H9 (cell line): ENCODE results near the gene NTMT2. TPM values are rescaled to one million over a fixed set of nuclear protein-coding genes. Genes with fewer than 3 reads are reported as not detected.
"Not testable (repeated sequence)": the region's sequence is repeated elsewhere in the genome, so short reads cannot be mapped to it uniquely, and the experiment has no call there.

Experiments
- DNase-seq: peaks from one replicate; pipeline ENCODE4 v3.0.0-alpha.2; 2017
- H2AFZ ChIP-seq: one replicate; pipeline ENCODE4 v1.6.1; 2013; ENCODE audit warnings: mild to moderate bottlenecking, low read length, control low read depth, moderate library complexity
- H2AK5ac ChIP-seq: 2 replicates; pipeline ENCODE4 v1.6.1; 2013; ENCODE audit warnings: low read length, control low read depth, mixed read lengths; ENCODE audit not compliant: insufficient read length
- H2BK120ac ChIP-seq: one replicate; pipeline ENCODE4 v1.6.1; 2013; ENCODE audit warnings: low read depth, mild to moderate bottlenecking, low read length, control low read depth, inconsistent platforms; ENCODE audit not compliant: poor library complexity, severe bottlenecking
- H2BK12ac ChIP-seq: 2 replicates; pipeline ENCODE4 v1.6.1; 2013; ENCODE audit warnings: low read length, control low read depth, mixed read lengths, low read depth; ENCODE audit not compliant: insufficient read length
- H2BK15ac ChIP-seq: 2 replicates; pipeline ENCODE4 v1.6.1; 2013; ENCODE audit warnings: low read depth, low read length, control low read depth
- H2BK20ac ChIP-seq: one replicate; pipeline ENCODE4 v1.6.1; 2013; ENCODE audit warnings: low read depth, mild to moderate bottlenecking, low read length, control low read depth, inconsistent platforms; ENCODE audit not compliant: poor library complexity, severe bottlenecking
- H2BK5ac ChIP-seq: 2 replicates; pipeline ENCODE4 v1.6.1; 2013; ENCODE audit warnings: low read length, control low read depth, mixed read lengths; ENCODE audit not compliant: insufficient read length
- H3K14ac ChIP-seq: 2 replicates; pipeline ENCODE4 v1.6.1; 2013; ENCODE audit warnings: low read length, control low read depth; ENCODE audit not compliant: insufficient read depth
- H3K18ac ChIP-seq: 2 replicates; pipeline ENCODE4 v1.6.1; 2013; ENCODE audit warnings: low read depth, mild to moderate bottlenecking, mixed read lengths, low read length, control low read depth; ENCODE audit not compliant: insufficient read length
- H3K23ac ChIP-seq: 2 replicates; pipeline ENCODE4 v1.6.1; 2013; ENCODE audit warnings: low read length, control low read depth, mixed read lengths, low read depth; ENCODE audit not compliant: insufficient read length
- H3K23me2 ChIP-seq: 2 replicates; pipeline ENCODE4 v1.6.1; 2013; ENCODE audit warnings: low read depth, mild to moderate bottlenecking, mixed read lengths, low read length, control low read depth; ENCODE audit not compliant: insufficient read length, poor library complexity, severe bottlenecking
- H3K27ac ChIP-seq: 2 replicates; pipeline ENCODE4 v1.5.1; 2013; ENCODE audit warnings: low read length, control low read depth, mixed read lengths, low read depth; ENCODE audit not compliant: insufficient read length
- H3K27me3 ChIP-seq: 2 replicates; pipeline ENCODE4 v1.6.1; 2013; ENCODE audit warnings: low read length, control low read depth, inconsistent platforms; ENCODE audit not compliant: insufficient read depth
- H3K4ac ChIP-seq: 2 replicates; pipeline ENCODE4 v1.6.1; 2013; ENCODE audit warnings: low read depth, mild to moderate bottlenecking, control low read depth, inconsistent platforms, low read length, moderate library complexity
- H3K4me1 ChIP-seq: 2 replicates; pipeline ENCODE4 v1.6.1; 2013; ENCODE audit warnings: low read length, control low read depth, inconsistent platforms; ENCODE audit not compliant: insufficient read depth
- H3K4me2 ChIP-seq: 2 replicates; pipeline ENCODE4 v1.6.1; 2013; ENCODE audit warnings: low read length, control low read depth, mixed read lengths; ENCODE audit not compliant: insufficient read length, insufficient read depth
- H3K56ac ChIP-seq: 2 replicates; pipeline ENCODE4 v1.6.1; 2013; ENCODE audit warnings: low read depth, mild to moderate bottlenecking, mixed read lengths, low read length, control low read depth; ENCODE audit not compliant: insufficient read length
- H3K79me1 ChIP-seq: 2 replicates; pipeline ENCODE4 v1.6.1; 2013; ENCODE audit warnings: low read depth, mild to moderate bottlenecking, moderate library complexity, low read length, control low read depth, inconsistent platforms; ENCODE audit not compliant: insufficient read depth, poor library complexity, severe bottlenecking
- H3K79me2 ChIP-seq: 2 replicates; pipeline ENCODE4 v1.6.1; 2013; ENCODE audit warnings: low read length, control low read depth, inconsistent platforms; ENCODE audit not compliant: insufficient read depth
- H3K9ac ChIP-seq: 2 replicates; pipeline ENCODE4 v1.6.1; 2013; ENCODE audit warnings: low read length, control low read depth, mixed read lengths; ENCODE audit not compliant: insufficient read length; ENCODE audit errors: extremely low read depth
- H3K9me3 ChIP-seq: one replicate; pipeline ENCODE4 v1.6.1; 2013; ENCODE audit warnings: low read depth, low read length, inconsistent platforms; ENCODE audit not compliant: control insufficient read depth
- H3T11ph ChIP-seq: one replicate; pipeline ENCODE4 v1.6.1; 2013; ENCODE audit warnings: mild to moderate bottlenecking, low read length, control low read depth, inconsistent platforms
- H4K20me1 ChIP-seq: one replicate; pipeline ENCODE4 v1.6.1; 2013; ENCODE audit not compliant: control insufficient read depth, insufficient read length, insufficient read depth
- H4K5ac ChIP-seq: 2 replicates; pipeline ENCODE4 v1.6.1; 2013; ENCODE audit warnings: low read depth, mild to moderate bottlenecking, mixed read lengths, low read length, control low read depth; ENCODE audit not compliant: insufficient read length
- H4K8ac ChIP-seq: replicated peaks from 2 replicates; pipeline ENCODE4 v1.6.1; 2013; ENCODE audit warnings: low read length, control low read depth, mixed read lengths, low read depth; ENCODE audit not compliant: insufficient read length
- H4K91ac ChIP-seq: 2 replicates; pipeline ENCODE4 v1.6.1; 2013; ENCODE audit warnings: low read depth, mild to moderate bottlenecking, moderate library complexity, mixed read lengths, low read length, control low read depth; ENCODE audit not compliant: insufficient read length
- H3K27ac Mint-ChIP-seq, 3 experiments: 2 replicates in 2 of 3; 3 replicates in 1 of 3; pipeline ENCODE4 v1.8.0; 2020 to 2021; ENCODE audit warnings: mixed read lengths in 3 of 3, mild to moderate bottlenecking in 1 of 3, moderate library complexity in 1 of 3
- H3K27me3 Mint-ChIP-seq: 2 replicates; pipeline ENCODE4 v1.8.0; 2021; ENCODE audit warnings: low read depth, mild to moderate bottlenecking, moderate library complexity, mixed read lengths
- H3K36me3 Mint-ChIP-seq, 3 experiments: 2 replicates in 2 of 3; 3 replicates in 1 of 3; pipeline ENCODE4 v1.8.0; 2020 to 2021; ENCODE audit warnings: low read depth in 3 of 3, mixed read lengths in 3 of 3; ENCODE audit not compliant: insufficient read depth in 1 of 3
- H3K4me1 Mint-ChIP-seq, 2 experiments: 2 replicates each; pipeline ENCODE4 v1.8.0; 2020; ENCODE audit warnings: mixed read lengths in 2 of 2
- H3K4me3 Mint-ChIP-seq, 2 experiments: 2 replicates in 1 of 2; 3 replicates in 1 of 2; pipeline ENCODE4 v1.8.0; 2020 to 2021; ENCODE audit warnings: mild to moderate bottlenecking in 2 of 2, mixed read lengths in 2 of 2, moderate library complexity in 1 of 2
- H3K9me3 Mint-ChIP-seq, 2 experiments: 2 replicates in 1 of 2; 3 replicates in 1 of 2; pipeline ENCODE4 v1.8.0; 2020; ENCODE audit warnings: mild to moderate bottlenecking in 2 of 2, mixed read lengths in 2 of 2, moderate library complexity in 1 of 2
- WGBS: extraction: QIAGEN DNeasy Blood & Tissue Kit; methylation state at CpG from one replicate; pipeline ENCODE4 v1.1.7; 2013; ENCODE audit warnings: missing lambda C conversion rate, low lambda C conversion rate, mixed read lengths; ENCODE audit not compliant: insufficient read length; ENCODE audit errors: extremely low coverage; 5-methylcytosine and 5-hydroxymethylcytosine counted together
- total RNA-seq: library from RNA; stranded (reverse); gene quantifications from 2 replicates; pipeline ENCODE4 v1.2.1, GENCODE V29; 2021
- TF ChIP-seq, protein P1 (sequence below): fragments of 200-600 bp; sonication (generic); conservative IDR thresholded peaks from 3 replicates; pipeline ENCODE4 v1.8.0; 2021; ENCODE audit warnings: antibody characterized with exemption, mild to moderate bottlenecking

The NTMT2 gene
- total RNA-seq, 1 experiment from 2014 or later, result 0.28 TPM

DNA sequence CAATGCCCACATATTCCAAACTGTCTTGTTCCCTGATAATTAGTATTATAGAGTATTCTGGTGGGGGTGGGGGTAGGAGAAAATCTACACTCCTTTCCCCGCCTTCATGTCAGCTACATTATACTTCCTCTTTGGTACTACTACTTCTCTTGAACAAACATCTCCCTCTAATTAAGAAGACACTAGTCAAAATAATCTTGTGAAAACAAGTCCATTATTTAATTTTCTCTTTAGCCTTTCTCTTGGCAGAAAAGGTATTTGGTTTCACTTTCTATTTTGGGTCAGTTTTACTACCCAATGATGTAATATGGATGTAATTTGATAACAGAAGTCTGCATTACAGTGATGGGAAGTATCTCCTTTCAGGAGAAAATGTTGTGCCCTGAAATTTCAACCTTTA, 22.5 kb downstream of the NTMT2 start:
- Histone ChIP-seq H2BK20ac (no peak overlapping the region), H3K9ac (no peak overlapping the region), H3K4ac (no peak overlapping the region), H3K14ac (no peak overlapping the region), H3K18ac (no peak overlapping the region), H3K23me2 (no peaks in the 10 kb centered on the region), H4K5ac (no peak overlapping the region), H3T11ph (no peak overlapping the region), H3K79me2 (no peaks in the 10 kb centered on the region), H4K91ac (no peak overlapping the region), H2BK12ac (no peak overlapping the region), H3K23ac (no peak overlapping the region), H3K4me1 (no peaks in the 10 kb centered on the region), H2BK120ac (no peak overlapping the region), H2AFZ (no peak overlapping the region), H3K56ac (no peak overlapping the region), H4K8ac (no peak overlapping the region), H3K9me3 (no peaks in the 10 kb centered on the region), H3K4me2 (no peak overlapping the region), H3K79me1 (no peaks in the 10 kb centered on the region), H4K20me1 (no peaks in the 10 kb centered on the region), H2BK15ac (no peak overlapping the region), H2BK5ac (no peak overlapping the region), H2AK5ac (no peak overlapping the region), H3K27me3 (no peaks in the 10 kb centered on the region), H3K27ac (no peak overlapping the region)
- DNase-seq, result no peak
- TF ChIP-seq, protein P1, sequence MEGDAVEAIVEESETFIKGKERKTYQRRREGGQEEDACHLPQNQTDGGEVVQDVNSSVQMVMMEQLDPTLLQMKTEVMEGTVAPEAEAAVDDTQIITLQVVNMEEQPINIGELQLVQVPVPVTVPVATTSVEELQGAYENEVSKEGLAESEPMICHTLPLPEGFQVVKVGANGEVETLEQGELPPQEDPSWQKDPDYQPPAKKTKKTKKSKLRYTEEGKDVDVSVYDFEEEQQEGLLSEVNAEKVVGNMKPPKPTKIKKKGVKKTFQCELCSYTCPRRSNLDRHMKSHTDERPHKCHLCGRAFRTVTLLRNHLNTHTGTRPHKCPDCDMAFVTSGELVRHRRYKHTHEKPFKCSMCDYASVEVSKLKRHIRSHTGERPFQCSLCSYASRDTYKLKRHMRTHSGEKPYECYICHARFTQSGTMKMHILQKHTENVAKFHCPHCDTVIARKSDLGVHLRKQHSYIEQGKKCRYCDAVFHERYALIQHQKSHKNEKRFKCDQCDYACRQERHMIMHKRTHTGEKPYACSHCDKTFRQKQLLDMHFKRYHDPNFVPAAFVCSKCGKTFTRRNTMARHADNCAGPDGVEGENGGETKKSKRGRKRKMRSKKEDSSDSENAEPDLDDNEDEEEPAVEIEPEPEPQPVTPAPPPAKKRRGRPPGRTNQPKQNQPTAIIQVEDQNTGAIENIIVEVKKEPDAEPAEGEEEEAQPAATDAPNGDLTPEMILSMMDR, result no peak
- H3K27ac Mint-ChIP-seq, result no peak overlapping the region
- WGBS, result no CpG with 5 or more reads among the region's 1 CpG
- no peaks in the 10 kb centered on the region for H3K27me3 Mint-ChIP-seq
- H3K4me3 Mint-ChIP-seq, result no peak overlapping the region
- H3K4me1 Mint-ChIP-seq, result no peaks in the 10 kb centered on the region
- H3K36me3 Mint-ChIP-seq, result peaks cover 0 to 16% (median 5%) of the 10 kb centered on the region in 3 experiments; a peak in 3 of 7 replicates
- H3K9me3 Mint-ChIP-seq, result peaks cover 9 to 19% of the 10 kb centered on the region in 2 experiments

DNA sequence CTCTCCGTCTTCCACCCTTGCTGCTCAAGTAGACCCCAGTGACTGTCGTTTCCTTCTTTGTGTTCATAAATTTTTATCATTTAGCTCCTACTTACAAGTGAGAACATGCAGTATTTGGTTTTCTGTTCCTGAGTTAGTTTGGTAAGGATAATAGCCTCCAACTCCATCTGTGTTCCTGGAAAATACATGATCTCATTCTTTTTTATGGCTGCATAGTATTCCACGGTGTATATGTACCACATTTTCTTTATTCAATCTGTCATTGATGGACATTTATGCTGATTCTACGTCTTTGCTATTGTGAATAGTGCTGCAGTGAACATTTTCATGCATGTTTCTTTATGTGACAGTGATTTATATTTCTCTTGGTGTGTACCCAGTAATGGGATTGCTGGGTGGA, 24.8 kb downstream of the NTMT2 start:
- H3K4me3 Mint-ChIP-seq, H2BK20ac ChIP-seq, H3T11ph ChIP-seq, H4K8ac ChIP-seq, H3K9me3 ChIP-seq, H3K27me3 Mint-ChIP-seq, H3K4me1 Mint-ChIP-seq, H4K91ac ChIP-seq, H3K79me2 ChIP-seq, H2BK120ac ChIP-seq, H4K5ac ChIP-seq, H2BK12ac ChIP-seq, H3K27me3 ChIP-seq, H3K27ac Mint-ChIP-seq, H3K18ac ChIP-seq, H2BK5ac ChIP-seq, H4K20me1 ChIP-seq, H3K56ac ChIP-seq, H2AK5ac ChIP-seq, H2AFZ ChIP-seq, H3K27ac ChIP-seq, H3K4me1 ChIP-seq, H3K79me1 ChIP-seq, H3K4me2 ChIP-seq, H3K4ac ChIP-seq, H3K9ac ChIP-seq, H3K23me2 ChIP-seq, H2BK15ac ChIP-seq, DNase-seq, H3K14ac ChIP-seq, H3K23ac ChIP-seq: not testable (repeated sequence)
- no CpG with 5 or more reads among the region's 4 CpGs for WGBS
- H3K9me3 Mint-ChIP-seq, result peaks cover 9 to 19% of the 10 kb centered on the region in 2 experiments
- peaks cover 0 to 16% (median 5%) of the 10 kb centered on the region in 3 experiments; a peak in 3 of 7 replicates for H3K36me3 Mint-ChIP-seq
